ENCODE data around the gene ASCL5. TPM values are rescaled to one million over a fixed set of nuclear protein-coding genes. Genes with fewer than 3 reads are reported as not detected.

ASCL5 gene
- polyA plus RNA-seq, 2 donors, result not detected

DNA sequence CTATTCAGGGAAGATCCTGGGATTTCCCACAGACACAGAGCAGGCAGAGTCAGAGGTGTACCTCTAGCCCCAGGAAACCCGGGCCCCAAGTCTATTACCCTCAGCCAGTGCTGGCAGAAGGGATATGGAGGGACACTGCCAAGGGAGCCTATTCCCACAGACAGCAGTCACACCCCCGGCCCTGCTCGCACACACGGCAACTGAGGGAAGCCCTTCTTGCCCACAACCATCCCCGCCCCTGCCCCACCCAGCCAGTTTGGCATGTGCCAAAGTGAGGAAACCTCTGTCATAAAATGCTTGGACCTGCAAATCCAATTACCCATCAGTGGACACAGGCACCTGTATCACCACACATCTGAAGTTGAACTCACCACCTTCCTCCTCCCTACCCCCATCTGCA, 21.3 kb downstream of the ASCL5 start:
- H3K27me3 ChIP-seq (ENCODE audit: control insufficient read depth in 1 of 2, insufficient read depth in 2 of 2, low read length in 2 of 2), result no peaks in the 10 kb centered on the region
- no peak overlapping the region for H3K4me3 ChIP-seq (ENCODE audit: low read depth in 1 of 2, low read length in 2 of 2)
- 65 to 68% methylated on average over 5 of the region's 5 CpGs for WGBS, 2 donors
- H3K4me1 ChIP-seq (ENCODE audit: control insufficient read depth in 2 of 2, insufficient read depth in 2 of 2, low read length in 1 of 2), result no peaks in the 10 kb centered on the region
- H3K27ac ChIP-seq (ENCODE audit: low read depth in 2 of 2, low read length in 1 of 2), result no peak overlapping the region
- H3K36me3 ChIP-seq (ENCODE audit: control insufficient read depth in 2 of 2, insufficient read depth in 2 of 2, low read length in 1 of 2), result no peaks in the 10 kb centered on the region
- H3K9me3 ChIP-seq (ENCODE audit: control insufficient read depth in 2 of 2, insufficient read depth in 1 of 2, low read depth in 1 of 2, low read length in 1 of 2), result no peaks in the 10 kb centered on the region

DNA sequence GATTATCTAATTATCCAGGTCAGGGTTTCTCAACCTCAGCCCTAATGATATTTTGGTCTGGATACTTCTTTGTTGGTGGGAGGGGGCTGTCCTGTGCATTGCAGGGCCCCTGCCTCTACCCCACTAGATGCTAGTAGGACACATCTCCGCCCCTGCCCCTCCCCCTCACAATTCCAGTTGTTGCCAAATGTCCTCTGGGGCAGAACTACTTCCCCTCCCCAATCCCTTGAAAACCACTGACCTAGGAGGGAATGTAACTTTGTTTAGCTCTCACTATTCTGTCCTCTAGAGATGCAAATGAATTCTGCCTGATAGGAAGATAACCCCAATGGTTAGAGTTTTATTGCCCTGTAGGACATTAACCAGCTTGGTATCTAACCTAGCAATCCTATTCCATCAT, 22.8 kb downstream of the ASCL5 start:
- H3K27me3 ChIP-seq (ENCODE audit: control insufficient read depth in 1 of 2, insufficient read depth in 2 of 2, low read length in 2 of 2), result no peaks in the 10 kb centered on the region
- H3K36me3 ChIP-seq (ENCODE audit: control insufficient read depth in 2 of 2, insufficient read depth in 2 of 2, low read length in 1 of 2), result no peaks in the 10 kb centered on the region
- WGBS, 2 donors, result 39 to 50% methylated on average over 1 of the region's 1 CpG
- no peak overlapping the region for H3K27ac ChIP-seq (ENCODE audit: low read depth in 2 of 2, low read length in 1 of 2)
- H3K4me1 ChIP-seq (ENCODE audit: control insufficient read depth in 2 of 2, insufficient read depth in 2 of 2, low read length in 1 of 2), result no peaks in the 10 kb centered on the region
- H3K4me3 ChIP-seq (ENCODE audit: low read depth in 1 of 2, low read length in 2 of 2), result no peak overlapping the region
- no peaks in the 10 kb centered on the region for H3K9me3 ChIP-seq (ENCODE audit: control insufficient read depth in 2 of 2, insufficient read depth in 1 of 2, low read depth in 1 of 2, low read length in 1 of 2)

DNA sequence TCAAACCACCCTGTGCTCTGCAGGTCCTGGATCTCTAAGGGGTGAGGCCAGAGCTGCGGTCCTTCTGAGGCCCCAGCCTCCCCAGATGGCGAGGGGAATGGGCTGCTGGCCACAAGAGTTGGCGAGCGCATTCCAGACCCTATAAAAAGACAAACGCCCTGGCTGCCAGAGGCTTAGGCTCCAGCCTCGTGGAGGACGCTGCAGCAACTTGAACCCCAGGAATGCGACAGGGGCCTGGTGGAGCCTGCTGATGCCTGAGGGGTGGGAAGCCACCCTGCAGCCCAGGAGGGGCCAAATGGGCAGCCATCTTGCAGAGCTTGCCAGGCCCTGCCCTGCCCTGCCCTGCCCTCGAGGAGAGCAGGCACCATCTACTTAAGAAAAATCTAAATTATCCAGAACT, 23.3 kb downstream of the ASCL5 start:
- Histone ChIP-seq H3K27ac (ENCODE audit: low read depth in 2 of 2, low read length in 1 of 2) (no peak overlapping the region), H3K27me3 (ENCODE audit: control insufficient read depth in 1 of 2, insufficient read depth in 2 of 2, low read length in 2 of 2) (no peaks in the 10 kb centered on the region), H3K4me3 (ENCODE audit: low read depth in 1 of 2, low read length in 2 of 2) (no peak overlapping the region), H3K9me3 (ENCODE audit: control insufficient read depth in 2 of 2, insufficient read depth in 1 of 2, low read depth in 1 of 2, low read length in 1 of 2) (no peaks in the 10 kb centered on the region), H3K4me1 (ENCODE audit: control insufficient read depth in 2 of 2, insufficient read depth in 2 of 2, low read length in 1 of 2) (no peaks in the 10 kb centered on the region), H3K36me3 (ENCODE audit: control insufficient read depth in 2 of 2, insufficient read depth in 2 of 2, low read length in 1 of 2) (no peaks in the 10 kb centered on the region)
- WGBS, 2 donors, result 47 to 66% methylated on average over 9 of the region's 9 CpGs

DNA sequence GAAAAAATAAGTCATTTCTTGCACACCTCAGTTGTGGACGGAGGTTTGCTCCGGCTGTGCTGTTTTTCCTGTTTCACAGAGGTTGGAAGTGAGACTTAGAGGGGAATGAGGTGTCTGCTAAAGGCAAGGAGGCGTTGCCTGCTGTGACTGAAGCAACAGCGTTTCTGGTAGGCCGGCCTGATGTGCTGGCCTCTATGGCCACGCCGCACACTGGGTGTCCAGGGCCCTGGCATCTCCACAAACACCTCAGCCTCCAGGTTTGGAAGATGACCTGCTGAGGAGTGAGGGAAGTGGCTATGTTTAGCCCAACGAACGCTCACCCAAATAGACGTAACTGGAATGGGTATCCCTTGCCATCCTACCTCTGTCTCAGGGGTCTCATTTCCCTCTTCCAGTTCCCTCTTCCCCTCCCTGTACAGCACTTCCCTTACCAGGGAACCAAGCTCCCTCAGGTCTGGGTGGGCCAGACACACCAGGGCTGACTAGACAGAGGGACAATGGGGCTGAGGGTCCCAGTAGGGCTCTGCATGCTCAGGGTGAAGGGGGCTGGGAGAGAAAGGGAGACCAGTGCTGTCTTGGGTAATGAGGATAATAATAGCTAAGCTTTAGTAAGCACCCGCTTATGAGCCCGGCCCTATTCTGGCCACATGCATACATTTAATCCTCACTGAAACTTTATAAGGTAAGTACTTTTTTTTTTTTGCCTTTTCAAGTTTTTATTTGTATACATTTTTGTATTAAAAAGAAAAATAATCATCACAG, 26.6 kb downstream of the ASCL5 start:
- no peaks in the 10 kb centered on the region for H3K36me3 ChIP-seq (ENCODE audit: control insufficient read depth in 2 of 2, insufficient read depth in 2 of 2, low read length in 1 of 2)
- WGBS, 2 donors, result 91 to 92% methylated on average over 12 of the region's 12 CpGs

DNA sequence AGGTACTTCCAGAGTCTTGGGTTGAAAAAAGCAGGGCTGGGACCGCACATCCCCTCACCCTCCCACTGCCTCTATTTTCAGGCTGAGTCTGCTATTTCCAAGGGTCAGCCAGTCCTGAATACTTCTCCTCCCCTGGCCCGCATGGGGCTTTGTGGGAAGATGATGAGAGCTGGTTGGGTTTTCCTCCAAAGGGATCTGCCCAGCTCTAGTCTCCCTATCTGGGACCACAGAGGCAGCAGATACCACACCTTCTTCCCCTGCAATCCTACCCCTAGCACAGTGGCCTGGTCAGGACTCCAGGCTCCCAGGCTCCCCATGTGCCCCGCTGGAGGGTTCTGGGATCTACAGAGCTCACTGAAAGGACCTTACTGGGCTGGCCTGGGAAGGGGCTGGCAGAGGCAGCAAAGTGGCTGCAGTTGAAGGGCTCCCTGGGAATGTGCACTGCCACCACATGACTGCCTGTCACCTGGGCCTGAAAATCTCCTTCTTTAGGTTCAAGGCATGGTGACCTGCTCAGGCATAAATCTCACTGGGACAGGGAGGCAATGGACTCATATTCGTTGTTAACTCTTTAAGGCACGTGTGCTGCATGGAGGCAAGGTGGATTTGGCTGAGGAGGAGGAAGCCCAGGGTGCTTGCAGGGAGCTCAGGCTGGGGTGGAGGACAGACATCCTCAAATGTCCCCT, 27.8 kb downstream of the ASCL5 start:
- 77 to 79% methylated on average over 5 of the region's 5 CpGs for WGBS, 2 donors

More for the DNA sequence above, 26.6 kb downstream of the ASCL5 start:
- Histone ChIP-seq H3K4me3 (ENCODE audit: low read depth in 1 of 2, low read length in 2 of 2) (no peak overlapping the region), H3K27ac (ENCODE audit: low read depth in 2 of 2, low read length in 1 of 2) (no peak overlapping the region), H3K4me1 (ENCODE audit: control insufficient read depth in 2 of 2, insufficient read depth in 2 of 2, low read length in 1 of 2) (no peaks in the 10 kb centered on the region), H3K27me3 (ENCODE audit: control insufficient read depth in 1 of 2, insufficient read depth in 2 of 2, low read length in 2 of 2) (no peaks in the 10 kb centered on the region), H3K9me3 (ENCODE audit: control insufficient read depth in 2 of 2, insufficient read depth in 1 of 2, low read depth in 1 of 2, low read length in 1 of 2) (no peaks in the 10 kb centered on the region)

DNA sequence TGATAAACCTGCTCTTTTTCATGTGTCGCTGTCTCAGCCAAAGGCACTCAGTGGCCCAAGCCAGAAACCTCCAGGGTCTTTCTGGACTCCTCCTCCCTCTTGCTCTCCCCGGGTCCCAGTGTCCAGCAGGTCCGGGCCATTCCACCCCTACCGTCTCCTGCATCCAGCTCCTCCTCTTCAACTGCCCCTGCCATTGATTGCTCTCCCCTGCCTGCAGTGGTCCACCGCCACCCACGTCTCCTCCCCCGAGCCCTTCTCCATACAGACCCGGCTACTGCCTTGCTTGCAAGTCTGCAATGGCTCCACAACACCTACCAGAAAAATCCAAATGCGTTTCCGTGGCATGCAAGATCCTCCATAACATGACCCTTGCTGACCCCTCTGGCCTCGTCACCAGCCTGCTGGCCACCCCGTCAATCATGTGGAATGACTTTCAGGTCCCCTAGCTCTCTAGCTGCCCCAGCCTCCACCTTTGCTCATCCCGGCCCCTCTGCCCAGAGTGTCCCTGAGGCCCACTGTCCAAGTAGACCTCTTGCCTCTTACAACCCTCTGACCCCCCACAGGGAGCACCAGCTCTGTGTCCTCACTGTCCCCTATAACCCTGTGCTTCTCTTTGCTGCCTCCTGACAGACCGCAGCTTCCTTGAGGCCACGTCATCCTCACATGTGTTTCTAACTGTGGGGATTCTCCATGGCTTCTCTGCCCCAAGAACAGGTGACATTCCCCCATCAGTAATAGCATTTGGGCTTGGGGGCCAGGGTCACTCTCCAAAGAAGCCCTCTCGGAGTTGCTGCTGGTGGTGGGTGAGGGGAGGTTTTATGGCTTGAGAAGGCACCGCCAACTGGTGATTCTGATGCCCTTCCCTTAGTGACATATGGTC, 29.8 kb downstream of the ASCL5 start:
- Histone ChIP-seq H3K27me3 (ENCODE audit: control insufficient read depth in 1 of 2, insufficient read depth in 2 of 2, low read length in 2 of 2) (no peaks in the 10 kb centered on the region), H3K27ac (ENCODE audit: low read depth in 2 of 2, low read length in 1 of 2) (no peak overlapping the region), H3K36me3 (ENCODE audit: control insufficient read depth in 2 of 2, insufficient read depth in 2 of 2, low read length in 1 of 2) (no peaks in the 10 kb centered on the region), H3K4me1 (ENCODE audit: control insufficient read depth in 2 of 2, insufficient read depth in 2 of 2, low read length in 1 of 2) (no peaks in the 10 kb centered on the region), H3K9me3 (ENCODE audit: control insufficient read depth in 2 of 2, insufficient read depth in 1 of 2, low read depth in 1 of 2, low read length in 1 of 2) (no peaks in the 10 kb centered on the region), H3K4me3 (ENCODE audit: low read depth in 1 of 2, low read length in 2 of 2) (no peak overlapping the region)
- 84 to 86% methylated on average over 17 of the region's 17 CpGs for WGBS, 2 donors

More for the DNA sequence above, 27.8 kb downstream of the ASCL5 start:
- no peaks in the 10 kb centered on the region for H3K9me3 ChIP-seq (ENCODE audit: control insufficient read depth in 2 of 2, insufficient read depth in 1 of 2, low read depth in 1 of 2, low read length in 1 of 2)
- no peak overlapping the region for H3K27ac ChIP-seq (ENCODE audit: low read depth in 2 of 2, low read length in 1 of 2)
- H3K4me3 ChIP-seq (ENCODE audit: low read depth in 1 of 2, low read length in 2 of 2), result no peak overlapping the region
- H3K36me3 ChIP-seq (ENCODE audit: control insufficient read depth in 2 of 2, insufficient read depth in 2 of 2, low read length in 1 of 2), result no peaks in the 10 kb centered on the region
- H3K4me1 ChIP-seq (ENCODE audit: control insufficient read depth in 2 of 2, insufficient read depth in 2 of 2, low read length in 1 of 2), result no peaks in the 10 kb centered on the region
- no peaks in the 10 kb centered on the region for H3K27me3 ChIP-seq (ENCODE audit: control insufficient read depth in 1 of 2, insufficient read depth in 2 of 2, low read length in 2 of 2)

DNA sequence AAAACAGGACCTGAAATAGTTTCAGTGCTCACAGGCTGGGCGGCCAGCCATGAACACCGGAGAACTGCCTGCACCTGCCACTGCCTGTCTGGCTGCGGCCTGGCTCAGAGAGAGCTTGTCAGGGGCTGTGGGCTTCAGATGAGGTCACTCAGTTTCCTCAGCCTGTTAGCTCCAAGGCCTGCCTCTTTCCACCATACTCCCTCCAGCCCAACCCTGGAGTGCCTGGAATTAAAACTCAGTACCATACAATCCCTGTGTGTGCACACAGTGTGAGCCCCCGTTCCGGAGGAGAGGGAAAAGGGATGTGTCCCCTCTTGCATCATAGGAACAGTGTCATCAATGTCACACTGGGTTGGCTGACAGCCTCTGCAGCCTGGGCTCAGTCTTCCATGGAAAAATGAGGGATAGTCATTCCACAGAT, 30.9 kb downstream of the ASCL5 start:
- no peak overlapping the region for H3K27ac ChIP-seq (ENCODE audit: low read depth in 2 of 2, low read length in 1 of 2)
- no peaks in the 10 kb centered on the region for H3K4me1 ChIP-seq (ENCODE audit: control insufficient read depth in 2 of 2, insufficient read depth in 2 of 2, low read length in 1 of 2)
- no peak overlapping the region for H3K4me3 ChIP-seq (ENCODE audit: low read depth in 1 of 2, low read length in 2 of 2)
- no peaks in the 10 kb centered on the region for H3K9me3 ChIP-seq (ENCODE audit: control insufficient read depth in 2 of 2, insufficient read depth in 1 of 2, low read depth in 1 of 2, low read length in 1 of 2)
- WGBS, 2 donors, result 52 to 67% methylated on average over 5 of the region's 5 CpGs
- H3K36me3 ChIP-seq (ENCODE audit: control insufficient read depth in 2 of 2, insufficient read depth in 2 of 2, low read length in 1 of 2), result no peaks in the 10 kb centered on the region
- H3K27me3 ChIP-seq (ENCODE audit: control insufficient read depth in 1 of 2, insufficient read depth in 2 of 2, low read length in 2 of 2), result no peaks in the 10 kb centered on the region

DNA sequence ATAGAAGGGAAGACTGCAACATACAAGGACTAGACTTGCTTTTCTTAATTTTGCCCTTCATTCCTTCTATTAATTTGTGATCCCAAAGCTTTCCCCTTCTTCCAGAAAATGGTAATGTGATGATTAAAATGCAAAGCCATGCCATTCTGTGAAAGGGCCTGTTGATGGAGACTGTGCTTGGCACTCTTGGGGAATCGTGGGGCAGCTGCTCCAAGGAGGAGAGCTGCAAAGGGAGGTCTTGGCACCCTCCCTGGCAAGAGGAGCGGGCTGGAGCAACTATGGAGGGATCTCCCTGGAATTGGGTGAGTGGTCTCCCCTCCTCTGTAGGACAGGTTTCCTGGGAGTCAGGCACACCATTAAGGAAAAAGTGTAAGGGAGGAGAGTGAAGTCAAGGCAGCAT, 31.4 kb downstream of the ASCL5 start:
- WGBS, 2 donors, result 53 to 75% methylated on average over 2 of the region's 2 CpGs
- no peaks in the 10 kb centered on the region for H3K9me3 ChIP-seq (ENCODE audit: control insufficient read depth in 2 of 2, insufficient read depth in 1 of 2, low read depth in 1 of 2, low read length in 1 of 2)
- no peak overlapping the region for H3K27ac ChIP-seq (ENCODE audit: low read depth in 2 of 2, low read length in 1 of 2)
- no peak overlapping the region for H3K4me3 ChIP-seq (ENCODE audit: low read depth in 1 of 2, low read length in 2 of 2)
- no peaks in the 10 kb centered on the region for H3K4me1 ChIP-seq (ENCODE audit: control insufficient read depth in 2 of 2, insufficient read depth in 2 of 2, low read length in 1 of 2)
- no peaks in the 10 kb centered on the region for H3K36me3 ChIP-seq (ENCODE audit: control insufficient read depth in 2 of 2, insufficient read depth in 2 of 2, low read length in 1 of 2)
- H3K27me3 ChIP-seq (ENCODE audit: control insufficient read depth in 1 of 2, insufficient read depth in 2 of 2, low read length in 2 of 2), result no peaks in the 10 kb centered on the region

DNA sequence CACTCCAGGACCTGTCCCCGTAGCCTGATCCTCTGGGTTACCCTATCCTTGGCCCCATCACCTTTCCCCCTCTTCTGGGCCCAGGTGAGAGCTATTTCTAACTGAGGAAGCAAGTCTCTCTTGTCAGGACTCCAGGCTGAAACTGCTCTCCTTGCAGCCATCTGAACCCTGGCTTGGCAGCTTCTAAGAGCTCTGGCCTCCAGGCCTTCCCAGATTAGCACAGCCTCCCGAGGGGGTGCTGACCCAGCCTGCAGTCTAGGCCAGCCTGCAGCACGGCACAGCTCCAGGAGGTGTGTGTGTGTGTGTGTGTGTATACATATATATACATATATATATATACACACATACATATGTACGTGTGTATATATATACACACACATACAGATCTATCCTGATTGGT, 32.2 kb downstream of the ASCL5 start:
- Histone ChIP-seq H3K27ac (ENCODE audit: low read depth in 2 of 2, low read length in 1 of 2) (no peak overlapping the region), H3K4me3 (ENCODE audit: low read depth in 1 of 2, low read length in 2 of 2) (no peak overlapping the region), H3K9me3 (ENCODE audit: control insufficient read depth in 2 of 2, insufficient read depth in 1 of 2, low read depth in 1 of 2, low read length in 1 of 2) (no peaks in the 10 kb centered on the region), H3K4me1 (ENCODE audit: control insufficient read depth in 2 of 2, insufficient read depth in 2 of 2, low read length in 1 of 2) (no peaks in the 10 kb centered on the region), H3K36me3 (ENCODE audit: control insufficient read depth in 2 of 2, insufficient read depth in 2 of 2, low read length in 1 of 2) (no peaks in the 10 kb centered on the region), H3K27me3 (ENCODE audit: control insufficient read depth in 1 of 2, insufficient read depth in 2 of 2, low read length in 2 of 2) (no peaks in the 10 kb centered on the region)
- 52 to 55% methylated on average over 4 of the region's 4 CpGs for WGBS, 2 donors

Measured in esophagus (tissue), 2 donors.